Glutamatergic neuron (in vitro differentiated cells): ENCODE results near the gene HYDIN. TPM values are rescaled to one million over a fixed set of nuclear protein-coding genes. Genes with fewer than 3 reads are reported as not detected.

Source experiments
- DNase-seq: peaks from one replicate; pipeline ENCODE4 v3.0.0; 2022
- H3K27ac Mint-ChIP-seq: one replicate; pipeline ENCODE4 v1.8.0; 2020; ENCODE audit warnings: mild to moderate bottlenecking, mixed read lengths, inconsistent platforms; ENCODE audit not compliant: unreplicated experiment
- H3K27me3 Mint-ChIP-seq: one replicate; pipeline ENCODE4 v1.8.0; 2020; ENCODE audit warnings: mild to moderate bottlenecking, moderate library complexity, mixed read lengths, inconsistent platforms; ENCODE audit not compliant: unreplicated experiment
- H3K36me3 Mint-ChIP-seq: one replicate; pipeline ENCODE4 v1.8.0; 2020; ENCODE audit warnings: mild to moderate bottlenecking, mixed read lengths, inconsistent platforms; ENCODE audit not compliant: unreplicated experiment
- H3K4me1 Mint-ChIP-seq: one replicate; pipeline ENCODE4 v1.8.0; 2020; ENCODE audit warnings: mild to moderate bottlenecking, low read depth, mixed read lengths, inconsistent platforms; ENCODE audit not compliant: unreplicated experiment
- H3K4me3 Mint-ChIP-seq: one replicate; pipeline ENCODE4 v1.8.0; 2020; ENCODE audit warnings: mild to moderate bottlenecking, mixed read lengths, inconsistent platforms; ENCODE audit not compliant: unreplicated experiment
- H3K9me3 Mint-ChIP-seq: one replicate; pipeline ENCODE4 v1.8.0; 2020; ENCODE audit warnings: mild to moderate bottlenecking, moderate library complexity, mixed read lengths, inconsistent platforms; ENCODE audit not compliant: unreplicated experiment
- long read RNA-seq: library from polyadenylated mRNA; unstranded; transcript quantifications from one replicate; pipeline ENCODE4 v2.0.0, GENCODE V29; 2020; ENCODE audit not compliant: unreplicated experiment
- total RNA-seq: library from RNA; stranded (reverse); fragmentation: NEBNext Ultra II Directional; extraction: Animal tissue kit (Norgen Biotek cat#: 25700); gene quantifications from one replicate; pipeline ENCODE4 v1.2.1, GENCODE V29; 2021; ENCODE audit not compliant: unreplicated experiment
- TF ChIP-seq, protein P1 (sequence below): fragments of 200-600 bp; sonication (generic); IDR thresholded peaks from one replicate; pipeline ENCODE4 v1.5.0; 2021; ENCODE audit not compliant: partially characterized antibody, unreplicated experiment

The HYDIN gene
- total RNA-seq, result 7.0 TPM
- long read RNA-seq, result 0 reads

DNA sequence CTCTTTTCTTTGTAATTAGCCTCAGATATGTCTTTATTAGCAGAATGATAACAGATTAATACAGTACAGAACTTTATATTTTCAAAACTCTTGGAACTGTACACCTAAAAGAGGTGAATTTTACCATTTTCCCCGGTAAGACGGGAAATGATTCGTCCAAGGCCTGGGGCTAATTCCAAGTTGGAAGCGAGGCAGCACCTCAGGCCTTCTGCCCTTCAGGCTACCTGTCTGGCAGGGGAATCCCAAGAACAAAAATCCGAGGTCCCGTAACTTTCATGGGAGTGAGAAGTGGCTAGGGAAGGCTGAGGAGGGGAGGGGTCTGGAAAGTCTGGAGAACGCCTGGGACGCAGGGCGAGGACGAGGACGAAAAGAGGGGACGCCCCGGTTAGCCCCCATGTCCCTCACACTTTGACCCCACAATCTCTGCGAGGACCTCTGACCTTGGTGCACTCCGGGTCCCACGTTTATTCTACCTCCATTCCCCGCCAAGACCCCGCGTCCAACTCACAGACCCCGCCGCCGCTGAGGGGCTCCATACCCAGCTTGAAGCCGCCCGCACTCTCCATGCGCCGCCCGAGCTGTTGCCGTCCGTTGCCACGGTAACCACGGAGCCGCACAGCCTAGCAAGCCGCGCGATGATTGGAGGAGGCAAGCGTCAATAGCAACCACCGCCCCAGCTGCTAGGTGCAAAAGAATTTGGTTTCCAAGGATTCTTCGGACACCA lies at the start of gene HYDIN:
HYDIN (minus strand) TSS at position 601 of the 724 bp plus-strand sequence. CDS start 43,827 bp downstream, outside the sequence.
- peaks cover 4% of the 10 kb centered on the region for H3K9me3 Mint-ChIP-seq
- H3K4me1 Mint-ChIP-seq, result peaks cover 2% of the 10 kb centered on the region

DNA sequence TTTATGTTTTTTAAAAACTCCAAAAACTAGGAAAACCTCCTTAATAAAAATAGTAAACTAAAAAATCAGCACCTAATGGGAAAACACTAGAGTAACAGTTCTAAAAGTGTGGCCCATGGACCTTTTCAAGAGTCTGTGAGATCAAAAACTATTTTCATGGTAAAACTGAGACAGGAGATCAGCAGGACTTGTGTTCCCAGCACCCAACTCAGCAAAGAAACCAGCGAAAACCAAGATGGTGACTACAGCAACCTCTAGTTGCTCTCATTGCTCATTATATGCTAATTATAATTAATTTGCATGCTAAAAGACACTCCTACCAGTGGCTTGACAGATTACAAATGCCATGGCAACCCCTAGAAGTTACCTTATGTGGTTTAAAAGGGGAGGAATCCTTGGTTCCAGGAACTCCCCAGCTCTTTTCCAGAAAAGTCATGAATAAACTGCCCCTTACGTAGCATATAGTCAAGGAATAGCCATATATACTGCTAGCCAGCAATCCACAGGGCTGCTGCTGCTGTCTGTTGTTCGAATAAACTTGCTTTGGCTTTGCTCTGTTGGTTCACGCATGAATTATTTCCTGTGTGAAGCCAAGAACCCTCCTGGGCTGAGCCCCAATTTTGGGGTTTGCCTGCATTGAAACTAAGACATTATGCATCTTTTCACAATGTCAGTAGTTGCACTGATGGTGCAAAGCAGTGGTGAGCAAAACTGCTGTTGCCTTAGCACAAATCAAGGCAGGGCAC lies 46.2 kb upstream of the HYDIN start:
- peaks cover 13% of the 10 kb centered on the region for H3K36me3 Mint-ChIP-seq

More for the DNA sequence above, at the start of gene HYDIN:
- TF ChIP-seq, protein P1, sequence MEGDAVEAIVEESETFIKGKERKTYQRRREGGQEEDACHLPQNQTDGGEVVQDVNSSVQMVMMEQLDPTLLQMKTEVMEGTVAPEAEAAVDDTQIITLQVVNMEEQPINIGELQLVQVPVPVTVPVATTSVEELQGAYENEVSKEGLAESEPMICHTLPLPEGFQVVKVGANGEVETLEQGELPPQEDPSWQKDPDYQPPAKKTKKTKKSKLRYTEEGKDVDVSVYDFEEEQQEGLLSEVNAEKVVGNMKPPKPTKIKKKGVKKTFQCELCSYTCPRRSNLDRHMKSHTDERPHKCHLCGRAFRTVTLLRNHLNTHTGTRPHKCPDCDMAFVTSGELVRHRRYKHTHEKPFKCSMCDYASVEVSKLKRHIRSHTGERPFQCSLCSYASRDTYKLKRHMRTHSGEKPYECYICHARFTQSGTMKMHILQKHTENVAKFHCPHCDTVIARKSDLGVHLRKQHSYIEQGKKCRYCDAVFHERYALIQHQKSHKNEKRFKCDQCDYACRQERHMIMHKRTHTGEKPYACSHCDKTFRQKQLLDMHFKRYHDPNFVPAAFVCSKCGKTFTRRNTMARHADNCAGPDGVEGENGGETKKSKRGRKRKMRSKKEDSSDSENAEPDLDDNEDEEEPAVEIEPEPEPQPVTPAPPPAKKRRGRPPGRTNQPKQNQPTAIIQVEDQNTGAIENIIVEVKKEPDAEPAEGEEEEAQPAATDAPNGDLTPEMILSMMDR, result no peak
- no peak within 1 kb of the TSS for H3K27ac Mint-ChIP-seq
- peaks cover 4% of the 10 kb centered on the region for H3K27me3 Mint-ChIP-seq
- H3K36me3 Mint-ChIP-seq, result peaks cover 21% of the 10 kb centered on the region
- H3K4me3 Mint-ChIP-seq, result peak within 1 kb of the TSS; percentile 93
- peak; percentile 94 for DNase-seq

DNA sequence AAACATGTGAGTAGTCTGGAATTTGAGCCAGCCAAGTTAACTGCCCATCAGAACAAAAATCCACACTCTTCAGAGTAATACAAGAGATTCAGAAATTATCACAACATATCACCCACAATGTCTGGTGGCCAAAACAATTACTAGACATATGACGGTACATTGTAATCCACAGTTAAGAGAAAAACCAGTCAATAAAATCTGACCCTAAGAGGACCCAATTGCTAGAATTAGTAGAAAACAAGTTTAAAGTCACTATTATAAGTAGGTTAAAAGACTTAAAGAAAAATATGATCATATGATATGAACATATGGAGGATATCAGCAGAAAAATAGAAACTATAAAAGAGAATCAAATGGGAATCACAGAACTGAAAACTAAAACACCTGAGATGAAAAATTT lies 42.9 kb upstream of the HYDIN start:
- Mint-ChIP-seq H3K9me3 (no peaks in the 10 kb centered on the region), H3K27ac (no peak overlapping the region), H3K27me3 (no peaks in the 10 kb centered on the region), H3K4me3 (no peak overlapping the region), H3K4me1 (no peaks in the 10 kb centered on the region), H3K36me3 (peaks cover 13% of the 10 kb centered on the region)
- TF ChIP-seq, protein P1, result no peak
- DNase-seq, result no peak

More for the DNA sequence above, 46.2 kb upstream of the HYDIN start:
- H3K27ac Mint-ChIP-seq, result no peak overlapping the region
- H3K4me1 Mint-ChIP-seq, result no peaks in the 10 kb centered on the region
- H3K27me3 Mint-ChIP-seq, result no peaks in the 10 kb centered on the region
- H3K4me3 Mint-ChIP-seq, result no peak overlapping the region
- no peak for DNase-seq
- TF ChIP-seq, protein P1, result no peak
- no peaks in the 10 kb centered on the region for H3K9me3 Mint-ChIP-seq

DNA sequence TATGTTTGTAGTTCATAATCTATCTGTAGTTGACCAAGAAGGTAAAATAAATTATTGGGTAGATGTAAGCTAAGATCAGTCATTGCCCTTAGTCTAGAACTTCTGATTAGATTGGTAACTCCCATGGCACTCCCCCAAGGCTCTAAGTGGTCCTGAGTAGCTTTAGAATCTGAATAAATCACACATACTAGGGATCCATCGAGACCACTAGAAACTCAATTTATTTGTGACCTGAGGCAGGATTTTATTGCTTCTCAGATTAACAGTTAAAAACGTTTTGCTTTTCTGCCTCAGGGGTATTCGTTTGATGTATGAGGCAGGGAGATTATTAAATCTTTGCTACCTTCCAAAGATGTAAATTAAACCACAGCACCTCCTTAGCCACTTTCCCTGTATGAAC lies 33.8 kb upstream of the HYDIN start:
- Mint-ChIP-seq H3K4me3 (no peak overlapping the region), H3K36me3 (no peaks in the 10 kb centered on the region), H3K27me3 (no peaks in the 10 kb centered on the region), H3K27ac (no peak overlapping the region), H3K9me3 (no peaks in the 10 kb centered on the region), H3K4me1 (peaks cover 4% of the 10 kb centered on the region)
- DNase-seq, result no peak
- TF ChIP-seq, protein P1, result no peak

DNA sequence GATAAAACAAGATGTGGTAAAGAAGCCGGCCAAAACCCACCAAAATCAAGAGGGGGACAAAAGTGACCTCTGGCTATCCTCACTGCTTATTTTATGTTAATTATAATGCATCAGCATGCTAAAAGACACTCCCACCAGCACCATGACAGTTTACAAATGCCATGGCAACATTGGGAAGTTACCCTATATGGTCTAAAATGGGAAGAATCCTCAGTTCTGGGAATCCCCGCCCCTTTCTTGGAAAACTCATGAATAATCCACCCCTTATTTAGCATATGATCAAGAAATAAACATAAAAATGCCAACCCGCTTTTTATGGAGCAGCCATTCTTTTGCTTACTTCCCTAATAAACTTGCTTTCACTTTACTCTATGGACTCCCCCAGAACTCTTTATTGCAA lies 33.1 kb upstream of the HYDIN start:
- no peaks in the 10 kb centered on the region for H3K36me3 Mint-ChIP-seq
- H3K27me3 Mint-ChIP-seq, result no peaks in the 10 kb centered on the region
- TF ChIP-seq, protein P1, result no peak
- no peak overlapping the region for H3K4me3 Mint-ChIP-seq
- DNase-seq, result no peak
- peaks cover 4% of the 10 kb centered on the region for H3K4me1 Mint-ChIP-seq
- H3K9me3 Mint-ChIP-seq, result no peaks in the 10 kb centered on the region
- no peak overlapping the region for H3K27ac Mint-ChIP-seq
